ENCODE measurements around the gene TBC1D4.

DNA sequence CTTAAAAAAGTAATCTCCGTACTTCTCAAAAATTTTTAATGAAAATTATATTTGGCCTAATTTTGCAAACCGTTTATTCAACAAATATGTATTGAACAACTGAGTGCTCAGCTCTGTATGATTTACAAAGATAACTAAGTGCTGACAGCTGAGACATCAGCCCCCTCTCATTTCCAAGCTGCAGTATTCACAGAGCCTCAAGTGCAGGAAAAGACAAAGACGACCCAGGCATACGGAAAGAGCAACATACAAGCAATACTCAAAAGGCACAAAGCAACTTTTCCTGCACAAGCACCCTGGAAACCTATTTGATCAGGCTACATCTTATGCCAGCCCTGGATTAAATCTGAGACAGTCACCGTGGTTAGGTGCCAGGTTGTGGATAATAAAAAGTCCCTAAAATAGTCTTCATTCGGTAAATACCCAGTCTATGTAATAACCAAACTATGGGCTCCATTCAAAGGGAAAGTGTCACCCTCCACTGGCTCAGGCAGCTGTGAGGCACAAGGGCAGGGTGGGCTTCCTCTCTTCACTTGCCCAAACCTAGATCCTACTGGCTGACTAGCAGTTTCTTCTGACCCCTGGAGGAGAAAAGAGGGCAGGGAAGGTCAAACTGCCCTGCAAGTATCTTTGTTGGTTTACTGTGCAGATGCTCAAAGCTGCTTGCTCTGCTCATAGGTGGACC lies 65.5 kb downstream of the TBC1D4 start:
- TF ChIP-seq, protein P1, sequence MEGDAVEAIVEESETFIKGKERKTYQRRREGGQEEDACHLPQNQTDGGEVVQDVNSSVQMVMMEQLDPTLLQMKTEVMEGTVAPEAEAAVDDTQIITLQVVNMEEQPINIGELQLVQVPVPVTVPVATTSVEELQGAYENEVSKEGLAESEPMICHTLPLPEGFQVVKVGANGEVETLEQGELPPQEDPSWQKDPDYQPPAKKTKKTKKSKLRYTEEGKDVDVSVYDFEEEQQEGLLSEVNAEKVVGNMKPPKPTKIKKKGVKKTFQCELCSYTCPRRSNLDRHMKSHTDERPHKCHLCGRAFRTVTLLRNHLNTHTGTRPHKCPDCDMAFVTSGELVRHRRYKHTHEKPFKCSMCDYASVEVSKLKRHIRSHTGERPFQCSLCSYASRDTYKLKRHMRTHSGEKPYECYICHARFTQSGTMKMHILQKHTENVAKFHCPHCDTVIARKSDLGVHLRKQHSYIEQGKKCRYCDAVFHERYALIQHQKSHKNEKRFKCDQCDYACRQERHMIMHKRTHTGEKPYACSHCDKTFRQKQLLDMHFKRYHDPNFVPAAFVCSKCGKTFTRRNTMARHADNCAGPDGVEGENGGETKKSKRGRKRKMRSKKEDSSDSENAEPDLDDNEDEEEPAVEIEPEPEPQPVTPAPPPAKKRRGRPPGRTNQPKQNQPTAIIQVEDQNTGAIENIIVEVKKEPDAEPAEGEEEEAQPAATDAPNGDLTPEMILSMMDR (conservative IDR thresholded peaks at IDR 0.05; ENCODE audit: low read length), result peak; percentile 35
- TF ChIP-seq EZH2phosphoT487 (IDR thresholded peaks at IDR 0.05; ENCODE audit: borderline replicate concordance), result no peak
